Cardiac muscle cell (in vitro differentiated cells and primary cell): ENCODE results near the gene FAR2. TPM values are rescaled to one million over a fixed set of nuclear protein-coding genes. Genes with fewer than 3 reads are reported as not detected.

Source experiments
- DNase-seq, 2 donors: peaks; one replicate each; pipeline versions ENCODE4 v3.0.0 to v3.0.0-alpha.2; 2010 to 2017; ENCODE audit warnings: low read depth in 1 of 2, low spot score in 1 of 2
- H3K27ac ChIP-seq: fragments of 200-600 bp; sonication (generic); 2 replicates; pipeline ENCODE4 v1.5.1; 2016
- H3K27me3 ChIP-seq: fragments of 200-600 bp; sonication (generic); 2 replicates; pipeline ENCODE4 v1.6.0; 2016; ENCODE audit warnings: control low read depth
- H3K36me3 ChIP-seq: fragments of 200-600 bp; sonication (generic); 2 replicates; pipeline ENCODE4 v1.5.1; 2016; ENCODE audit warnings: control low read depth
- H3K4me1 ChIP-seq: fragments of 200-600 bp; sonication (generic); 2 replicates; pipeline ENCODE4 v1.8.1; 2017; ENCODE audit warnings: low read depth, mild to moderate bottlenecking, mixed run types
- H3K4me3 ChIP-seq: fragments of 200-600 bp; sonication (generic); 2 replicates; pipeline ENCODE4 v1.5.1; 2016; ENCODE audit warnings: mild to moderate bottlenecking
- H3K9me3 ChIP-seq: fragments of 200-600 bp; sonication (generic); 2 replicates; pipeline ENCODE4 v1.5.1; 2017; ENCODE audit warnings: low read depth, mild to moderate bottlenecking, control low read depth
- CTCF ChIP-seq: IDR thresholded peaks from 2 replicates; pipeline ENCODE4 v1.5.1; 2012; ENCODE audit warnings: low read depth, mild to moderate bottlenecking, low read length
- polyA plus RNA-seq: library from polyadenylated mRNA; unstranded; fragments of >200 nt; fragmentation: Nextera tagmentation; extraction: Ambion mirVana; gene quantifications from 2 replicates; pipeline ENCODE4 v1.2.1, GENCODE V29; 2016
- total RNA-seq: library from RNA; depleted of rRNA; stranded (reverse); fragments of >200 nt; gene quantifications from 2 replicates; pipeline ENCODE4 v1.2.3, GENCODE V29; 2016

FAR2 gene
- total and polyA plus RNA-seq, 2 experiments from 2014 or later = 0.38 to 0.42 TPM

DNA sequence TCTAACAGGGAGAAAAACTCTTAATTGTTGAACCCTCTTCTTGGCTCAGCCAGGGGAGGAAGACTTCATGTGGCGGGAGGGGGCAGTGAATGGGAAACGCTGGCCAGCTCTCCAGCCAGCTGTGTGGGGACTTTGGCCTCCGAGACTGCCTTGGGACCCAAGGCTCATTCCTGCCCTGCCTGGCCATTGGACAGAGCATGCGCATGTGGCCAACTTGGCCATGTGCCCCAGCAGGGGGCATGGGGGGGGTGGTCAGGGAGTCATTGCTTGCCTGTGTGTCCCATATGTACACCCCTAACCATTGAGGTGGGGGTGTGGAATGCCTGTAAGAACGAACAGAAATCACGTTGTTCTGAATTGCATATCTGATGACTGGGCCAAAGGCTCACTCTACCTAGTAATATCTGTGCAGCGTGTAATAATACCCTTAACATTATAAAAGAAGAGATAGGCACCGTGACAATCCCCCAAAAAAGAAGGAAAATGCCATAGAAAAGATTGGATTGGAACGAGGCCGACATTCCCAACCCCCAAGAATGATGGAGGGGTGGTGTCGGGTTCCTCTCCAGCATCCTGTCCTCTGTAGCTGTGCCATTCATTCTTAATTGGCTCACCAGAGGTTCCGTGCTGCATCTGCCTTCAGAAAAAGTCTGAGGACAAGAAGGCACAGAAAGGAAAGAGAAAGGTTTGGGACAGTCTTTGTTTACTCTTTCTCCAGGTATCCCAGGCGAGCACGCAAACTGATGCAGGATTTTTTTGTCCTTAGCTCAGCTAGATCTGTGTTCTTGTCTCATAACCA, 3.5 kb upstream of the FAR2 start:
- H3K4me1 ChIP-seq = no peaks in the 10 kb centered on the region
- no peak overlapping the region for H3K27ac ChIP-seq
- peaks cover 36% of the 10 kb centered on the region for H3K27me3 ChIP-seq
- H3K4me3 ChIP-seq = no peak overlapping the region
- no peaks in the 10 kb centered on the region for H3K9me3 ChIP-seq
- DNase-seq = no peak
- no peaks in the 10 kb centered on the region for H3K36me3 ChIP-seq
- no peak for TF ChIP-seq CTCF

GRCh38 chr12:29146196-29146595, 2.9 kb upstream of the FAR2 start:
- Histone ChIP-seq H3K27ac (no peak overlapping the region), H3K27me3 (peaks cover 38% of the 10 kb centered on the region), H3K4me1 (no peaks in the 10 kb centered on the region), H3K9me3 (no peaks in the 10 kb centered on the region), H3K4me3 (no peak overlapping the region), H3K36me3 (no peaks in the 10 kb centered on the region)
- no peak for DNase-seq
- TF ChIP-seq CTCF = no peak

GRCh38 chr12:29147731-29148595, 1.1 kb upstream of the FAR2 start:
- Histone ChIP-seq H3K27me3 (peaks cover 38% of the 10 kb centered on the region), H3K9me3 (no peaks in the 10 kb centered on the region), H3K4me1 (no peaks in the 10 kb centered on the region), H3K4me3 (no peak overlapping the region), H3K36me3 (no peaks in the 10 kb centered on the region), H3K27ac (no peak overlapping the region)
- TF ChIP-seq CTCF = no peak
- DNase-seq = peak in 1 of 2 donors; percentile 56

DNA sequence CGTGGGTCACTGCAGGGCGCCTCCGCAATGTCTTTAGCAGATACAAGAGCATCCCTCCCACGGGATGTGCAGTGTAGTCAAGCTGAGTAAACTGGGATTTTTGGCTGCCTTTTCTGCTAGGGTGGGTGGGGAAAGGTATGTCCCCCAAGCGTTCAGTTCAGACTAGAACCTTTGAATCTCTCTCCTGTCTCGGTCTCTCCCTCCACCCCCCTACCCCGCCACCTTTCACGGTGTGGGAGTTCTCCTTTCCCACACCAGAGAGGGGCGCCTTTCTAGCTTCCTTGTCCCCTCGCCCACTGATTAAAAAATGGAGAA, 525 bp upstream of the FAR2 start:
- H3K27ac ChIP-seq = no peak overlapping the region
- H3K27me3 ChIP-seq = peaks cover 38% of the 10 kb centered on the region
- DNase-seq = no peak
- TF ChIP-seq CTCF = no peak
- H3K9me3 ChIP-seq = no peaks in the 10 kb centered on the region
- H3K4me1 ChIP-seq = no peaks in the 10 kb centered on the region
- H3K4me3 ChIP-seq = peak overlapping the region; percentile 38
- H3K36me3 ChIP-seq = no peaks in the 10 kb centered on the region

DNA sequence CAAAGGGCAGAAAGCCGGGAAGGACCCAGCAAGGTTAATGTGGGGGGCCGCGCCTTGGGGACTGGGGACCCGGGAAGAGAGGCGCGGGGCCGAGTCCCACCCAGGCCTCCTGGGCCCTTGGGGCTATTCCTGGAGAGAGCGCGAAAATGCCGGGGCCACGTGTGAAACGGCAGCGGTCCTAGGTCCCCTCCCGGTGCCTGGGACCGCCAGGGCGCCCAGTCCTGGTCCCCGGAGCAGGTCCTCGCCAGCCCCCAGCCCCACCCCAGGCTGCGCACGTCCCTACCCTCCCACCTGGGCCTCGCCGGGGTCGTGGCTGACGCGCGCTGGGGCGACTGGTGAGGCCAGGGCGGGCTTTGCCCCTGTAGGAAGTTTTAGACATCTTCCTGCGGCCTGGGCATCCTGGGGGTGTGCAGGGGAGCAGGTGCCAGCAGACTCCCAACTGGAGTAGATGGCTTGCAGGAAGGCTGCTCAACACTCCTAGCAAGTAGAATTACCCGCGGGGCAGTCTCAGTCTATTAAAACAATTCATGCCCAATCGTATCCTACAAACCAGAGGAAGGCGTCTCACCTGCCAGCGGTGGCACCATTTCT, 708 bp downstream of the FAR2 start:
- H3K4me3 ChIP-seq = peak overlapping the region; percentile 38
- H3K27ac ChIP-seq = no peak overlapping the region
- no peaks in the 10 kb centered on the region for H3K36me3 ChIP-seq
- no peaks in the 10 kb centered on the region for H3K4me1 ChIP-seq
- TF ChIP-seq CTCF = no peak
- DNase-seq = no peak
- peaks cover 38% of the 10 kb centered on the region for H3K27me3 ChIP-seq
- no peaks in the 10 kb centered on the region for H3K9me3 ChIP-seq
